Measurements from ENCODE around the gene SDK2. TPM values are rescaled to one million over a fixed set of nuclear protein-coding genes. Genes with fewer than 3 reads are reported as not detected.

The SDK2 gene
- total and polyA plus RNA-seq, 2 of the 4 experiments (the other 2 are of a cell fraction) = under 0.01 to 0.03 TPM

GRCh38 chr17:73534209-73534909, 109.9 kb downstream of the SDK2 start:
- H3K4me3 ChIP-seq (ENCODE audit: insufficient read depth, low read depth, low read length) = no peak overlapping the region
- H3K27me3 ChIP-seq (ENCODE audit: control insufficient read depth, insufficient read depth, low read length) = no peaks in the 10 kb centered on the region; the same call in 1 of the 2 replicates
- intact Hi-C loops (cut with micrococcal nuclease) = no loop called here
- dilution Hi-C loops (cut with HindIII; ENCODE audit: low sequenced_read_pairs, unreplicated experiment) = no loop called here
- H2AK5ac ChIP-seq (ENCODE audit: low read depth, low read length) = no peak overlapping the region
- H4K8ac ChIP-seq (ENCODE audit: low read depth in 2 of 2, low read length in 2 of 2) = no peak overlapping the region
- H3K9me3 ChIP-seq (ENCODE audit: control insufficient read depth, insufficient read depth, low read length) = no peaks in the 10 kb centered on the region
- H3K18ac ChIP-seq (ENCODE audit: low read depth, low read length) = no peak overlapping the region
- no peak overlapping the region for H2AFZ ChIP-seq (replicated peaks; ENCODE audit: low read length, poor library complexity)
- no peak overlapping the region for H3K56ac ChIP-seq (ENCODE audit: extremely low read depth, insufficient read depth, low read length)
- H2BK5ac ChIP-seq (ENCODE audit: low read depth, low read length, poor library complexity, severe bottlenecking) = no peak overlapping the region
- WGBS, 2 experiments (ENCODE audit: extremely low coverage in 2 of 2, insufficient read length in 1 of 2) = 32% methylated on average over 9 of the region's 15 CpGs; no CpG with 5 or more reads in 1 of the 2 experiments
- in situ Hi-C loops (cut with MboI; ENCODE audit: low sequenced_read_pairs) = loop anchor here (25.0 kb wide), 1 partner anchor 272 kb away; the partner anchor contains the start of gene CPSF4L
- no peak overlapping the region for H2BK120ac ChIP-seq (ENCODE audit: low read depth, low read length)
- H3K4me2 ChIP-seq (ENCODE audit: low read depth, low read length) = no peak overlapping the region
- no peaks in the 10 kb centered on the region for H4K20me1 ChIP-seq (ENCODE audit: insufficient read depth, low read length)
- DNase-seq (no peak), ATAC-seq (ENCODE audit: low read depth) (no peak)
- H4K91ac ChIP-seq (ENCODE audit: insufficient read depth, low read depth, low read length) = no peak overlapping the region
- no peaks in the 10 kb centered on the region for H3K4me1 ChIP-seq (ENCODE audit: control insufficient read depth, insufficient read depth, low read length)
- POLR2A ChIA-PET (ENCODE audit: unreplicated experiment) = no interaction called here
- no peak overlapping the region for H2AK9ac ChIP-seq (replicated peaks; ENCODE audit: low read depth, low read length, poor library complexity)
- no peak for TF ChIP-seq POLR2A (IDR thresholded peaks at IDR 0.05; ENCODE audit: low read depth, low read length)
- TF ChIP-seq MAZ (IDR thresholded peaks at IDR 0.05; ENCODE audit: borderline replicate concordance, low read depth, low read length) = no peak
- no peak for TF ChIP-seq RAD21 (IDR thresholded peaks at IDR 0.05; ENCODE audit: low read length)
- no peak for TF ChIP-seq SMC3 (IDR thresholded peaks at IDR 0.05; ENCODE audit: low read depth, low read length)
- TF ChIP-seq USF2 (IDR thresholded peaks at IDR 0.05; ENCODE audit: low read depth, low read length) = no peak
- no peak for TF ChIP-seq BHLHE40 (IDR thresholded peaks at IDR 0.05; ENCODE audit: low read depth, low read length)
- TF ChIP-seq CTCF (conservative IDR thresholded peaks at IDR 0.05; ENCODE audit: low read depth, low read length) = no peak
- TF ChIP-seq MXI1 (IDR thresholded peaks at IDR 0.05; ENCODE audit: borderline replicate concordance, low read depth, low read length) = no peak
- TF ChIP-seq MAFK (IDR thresholded peaks at IDR 0.05; ENCODE audit: low read depth, low read length) = no peak
- TF ChIP-seq FOS (IDR thresholded peaks at IDR 0.05; ENCODE audit: low read depth, low read length) = no peak
- no peak for TF ChIP-seq NFE2L2 (IDR thresholded peaks at IDR 0.05; ENCODE audit: low read depth, low read length)
- TF ChIP-seq RFX5 (IDR thresholded peaks at IDR 0.05; ENCODE audit: low read depth, low read length) = no peak
- no peak for TF ChIP-seq RCOR1 (IDR thresholded peaks at IDR 0.05; ENCODE audit: insufficient replicate concordance, low read length)
- no peak for TF ChIP-seq ELK1 (IDR thresholded peaks at IDR 0.05; ENCODE audit: borderline replicate concordance, low read depth, low read length)
- no peak for TF ChIP-seq CEBPB (IDR thresholded peaks at IDR 0.05; ENCODE audit: low read depth, low read length)
- no peak for TF ChIP-seq CHD1 (IDR thresholded peaks at IDR 0.05; ENCODE audit: low read depth, low read length)
- no peak overlapping the region for H3K23ac ChIP-seq (ENCODE audit: low read depth, low read length)
- no peak overlapping the region for H3K4ac ChIP-seq (ENCODE audit: low read depth, low read length)
- no peak overlapping the region for H3K27ac ChIP-seq (ENCODE audit: insufficient read depth, low read length)
- BruUV-seq (replicated peaks) = no TSS peak
- no peaks in the 10 kb centered on the region for H3K79me1 ChIP-seq (ENCODE audit: low read depth in 1 of 2, low read length in 2 of 2)
- H3K14ac ChIP-seq (replicated peaks; ENCODE audit: low read depth, low read length) = no peak overlapping the region
- CTCF ChIA-PET = no interaction called here
- H2BK20ac ChIP-seq (ENCODE audit: low read depth, low read length) = no peak overlapping the region
- H4K5ac ChIP-seq (ENCODE audit: low read depth, low read length) = no peak overlapping the region
- H3K9ac ChIP-seq (ENCODE audit: low read depth, low read length) = no peak overlapping the region
- H2BK15ac ChIP-seq (ENCODE audit: low read depth, low read length) = no peak overlapping the region
- no peaks in the 10 kb centered on the region for H3K9me1 ChIP-seq (ENCODE audit: insufficient read depth, low read length)
- H3K36me3 ChIP-seq (ENCODE audit: control insufficient read depth, insufficient read depth, low read length) = no peaks in the 10 kb centered on the region
